Mesendoderm (in vitro differentiated cells): ENCODE results near the gene CDC42EP1. TPM values are rescaled to one million over a fixed set of nuclear protein-coding genes. Genes with fewer than 3 reads are reported as not detected.

Source experiments
- DNase-seq: peaks from one replicate; pipeline ENCODE4 v3.0.0; 2013
- H2AK5ac ChIP-seq: 2 replicates; pipeline ENCODE4 v1.6.1; 2013; ENCODE audit warnings: low read length, inconsistent platforms
- H2BK120ac ChIP-seq: 2 replicates; pipeline ENCODE4 v1.6.1; 2013; ENCODE audit warnings: low read depth, mild to moderate bottlenecking, low read length, moderate library complexity, mixed read lengths
- H2BK15ac ChIP-seq: replicated peaks from 2 replicates; pipeline ENCODE4 v1.6.1; 2013; ENCODE audit warnings: low read depth, mild to moderate bottlenecking, moderate library complexity
- H2BK5ac ChIP-seq: 2 replicates; pipeline ENCODE4 v1.6.1; 2013; ENCODE audit warnings: low read length, inconsistent platforms
- H3K18ac ChIP-seq: 2 replicates; pipeline ENCODE4 v1.6.1; 2013; ENCODE audit warnings: mild to moderate bottlenecking, low read length, mixed read lengths
- H3K23ac ChIP-seq: one replicate; pipeline ENCODE4 v1.6.1; 2013; ENCODE audit warnings: low read length
- H3K27ac ChIP-seq: 2 replicates; pipeline ENCODE4 v1.5.1; 2013; ENCODE audit warnings: low read depth, mild to moderate bottlenecking, inconsistent platforms, low read length, moderate library complexity
- H3K27me3 ChIP-seq: 2 replicates; pipeline ENCODE4 v1.6.1; 2013; ENCODE audit warnings: low read length, control low read depth, mild to moderate bottlenecking, inconsistent platforms; ENCODE audit not compliant: insufficient read depth, poor library complexity
- H3K36me3 ChIP-seq: 2 replicates; pipeline ENCODE4 v1.6.1; 2013; ENCODE audit warnings: low read length, inconsistent platforms; ENCODE audit not compliant: control insufficient read depth, insufficient read depth
- H3K4ac ChIP-seq: one replicate; pipeline ENCODE4 v1.6.1; 2013; ENCODE audit warnings: low read depth, mild to moderate bottlenecking, low read length, moderate library complexity
- H3K4me1 ChIP-seq: 2 replicates; pipeline ENCODE4 v1.6.1; 2013; ENCODE audit warnings: low read depth, low read length, inconsistent platforms; ENCODE audit not compliant: control insufficient read depth
- H3K4me2 ChIP-seq: 2 replicates; pipeline ENCODE4 v1.6.1; 2013; ENCODE audit warnings: low read length
- H3K4me3 ChIP-seq: 2 replicates; pipeline ENCODE4 v1.5.1; 2013; ENCODE audit warnings: mild to moderate bottlenecking, low read length
- H3K56ac ChIP-seq: one replicate; pipeline ENCODE4 v1.6.1; 2013; ENCODE audit warnings: low read length
- H3K79me1 ChIP-seq: 2 replicates; pipeline ENCODE4 v1.6.1; 2013; ENCODE audit warnings: low read length, inconsistent platforms
- H3K79me2 ChIP-seq: 2 replicates; pipeline ENCODE4 v1.6.1; 2013; ENCODE audit warnings: mild to moderate bottlenecking, low read length; ENCODE audit not compliant: control insufficient read depth, insufficient read depth
- H3K9ac ChIP-seq: 2 replicates; pipeline ENCODE4 v1.6.1; 2013; ENCODE audit warnings: low read length, inconsistent platforms
- H4K5ac ChIP-seq: one replicate; pipeline ENCODE4 v1.6.1; 2013; ENCODE audit warnings: low read length
- H4K8ac ChIP-seq: one replicate; pipeline ENCODE4 v1.6.1; 2013; ENCODE audit warnings: low read depth, mild to moderate bottlenecking, control low read depth, low read length, moderate library complexity
- WGBS: extraction: QIAGEN DNeasy Blood & Tissue Kit; methylation state at CpG from one replicate; pipeline ENCODE4 v1.1.7; 2013; ENCODE audit warnings: low lambda C conversion rate, missing lambda C conversion rate; ENCODE audit not compliant: insufficient coverage; ENCODE audit errors: extremely low coverage; 5-methylcytosine and 5-hydroxymethylcytosine counted together
- polyA plus RNA-seq, 2 experiments: library from polyadenylated mRNA; stranded (reverse); fragments of 200-250 nt; gene quantifications; one replicate each; pipeline ENCODE4 v1.2.3, GENCODE V29; 2013

CDC42EP1 gene
- polyA plus RNA-seq (2013, experiment 1 of 2): 70.7 TPM
- 66.2 TPM for polyA plus RNA-seq (2013, experiment 2 of 2)

- WGBS: no CpG with 5 or more reads among the region's 76 CpGs
- Histone ChIP-seq H3K56ac (peak within 1 kb of the TSS; percentile 95), H3K4ac (peak within 1 kb of the TSS; percentile 93), H3K9ac (peak within 1 kb of the TSS; percentile 93), H3K23ac (peak within 1 kb of the TSS; percentile 81), H3K18ac (peak within 1 kb of the TSS; percentile 99), H3K36me3 (peaks cover 6% of the 10 kb centered on the region), H3K27ac (peak within 1 kb of the TSS; percentile 96), H2BK15ac (peak within 1 kb of the TSS; percentile 4), H3K4me2 (peak within 1 kb of the TSS; percentile 88), H3K27me3 (no peaks in the 10 kb centered on the region), H2BK120ac (peak within 1 kb of the TSS; percentile 76), H2AK5ac (no peak within 1 kb of the TSS), H2BK5ac (peak within 1 kb of the TSS; percentile 91), H3K4me3 (peak within 1 kb of the TSS; percentile 79), H4K5ac (no peak within 1 kb of the TSS), H3K79me2 (peaks cover 37% of the 10 kb centered on the region), H3K4me1 (peaks cover 25% of the 10 kb centered on the region), H3K79me1 (peaks cover 19% of the 10 kb centered on the region), H4K8ac (no peak within 1 kb of the TSS)
- peak; percentile 84 for DNase-seq
Measured at GRCh38 chr22:37559901-37560607, at the start of gene CDC42EP1. Gene CDC42EP1 (plus strand): TSS chr22:37560480. CDS start chr22:37566350, 5,870 bp downstream.

GRCh38 chr22:37511395-37512104 is 48.7 kb upstream of the CDC42EP1 start:
- no peak overlapping the region for H3K4me2 ChIP-seq
- no peak overlapping the region for H3K27ac ChIP-seq
- no peak overlapping the region for H2BK120ac ChIP-seq
- no peak overlapping the region for H4K8ac ChIP-seq
- H4K5ac ChIP-seq: no peak overlapping the region
- no peak overlapping the region for H2AK5ac ChIP-seq
- WGBS: no CpG with 5 or more reads among the region's 6 CpGs
- no peaks in the 10 kb centered on the region for H3K27me3 ChIP-seq
- no peaks in the 10 kb centered on the region for H3K79me2 ChIP-seq
- H2BK5ac ChIP-seq: no peak overlapping the region
- H3K4ac ChIP-seq: no peak overlapping the region
- no peaks in the 10 kb centered on the region for H3K36me3 ChIP-seq
- H3K56ac ChIP-seq: no peak overlapping the region
- no peak overlapping the region for H3K9ac ChIP-seq
- H3K4me3 ChIP-seq: no peak overlapping the region
- H2BK15ac ChIP-seq: no peak overlapping the region
- H3K79me1 ChIP-seq: no peaks in the 10 kb centered on the region
- H3K18ac ChIP-seq: no peak overlapping the region
- no peak for DNase-seq
- peaks cover 2% of the 10 kb centered on the region for H3K4me1 ChIP-seq
- H3K23ac ChIP-seq: no peak overlapping the region

- Histone ChIP-seq H3K4ac (no peak overlapping the region), H4K8ac (no peak overlapping the region), H3K18ac (no peak overlapping the region), H3K79me1 (no peaks in the 10 kb centered on the region), H2AK5ac (no peak overlapping the region), H3K27ac (no peak overlapping the region), H3K56ac (no peak overlapping the region), H2BK120ac (no peak overlapping the region), H4K5ac (no peak overlapping the region), H3K4me1 (no peaks in the 10 kb centered on the region), H2BK15ac (no peak overlapping the region), H3K79me2 (no peaks in the 10 kb centered on the region), H3K4me2 (no peak overlapping the region), H3K23ac (no peak overlapping the region), H3K27me3 (peaks cover under 1% of the 10 kb centered on the region), H3K9ac (no peak overlapping the region), H2BK5ac (no peak overlapping the region), H3K4me3 (no peak overlapping the region), H3K36me3 (no peaks in the 10 kb centered on the region)
- whole genome bisulfite sequencing: no CpG with 5 or more reads among the region's 15 CpGs
- no peak for DNase-seq
Measured at GRCh38 chr22:37514526-37515051, 45.7 kb upstream of the CDC42EP1 start.

GRCh38 chr22:37515901-37516300 is 44.4 kb upstream of the CDC42EP1 start:
- no peak for DNase-seq
- H2BK120ac ChIP-seq: no peak overlapping the region
- H4K8ac ChIP-seq: no peak overlapping the region
- no peak overlapping the region for H3K4ac ChIP-seq
- H3K9ac ChIP-seq: no peak overlapping the region
- no peak overlapping the region for H3K23ac ChIP-seq
- no peak overlapping the region for H2BK15ac ChIP-seq
- no peaks in the 10 kb centered on the region for H3K4me1 ChIP-seq
- no peak overlapping the region for H3K27ac ChIP-seq
- H3K27me3 ChIP-seq: peaks cover 2% of the 10 kb centered on the region
- WGBS: no CpG with 5 or more reads among the region's 23 CpGs
- no peak overlapping the region for H3K56ac ChIP-seq
- H4K5ac ChIP-seq: no peak overlapping the region
- H3K79me2 ChIP-seq: no peaks in the 10 kb centered on the region
- H3K4me3 ChIP-seq: no peak overlapping the region
- H3K4me2 ChIP-seq: no peak overlapping the region
- no peak overlapping the region for H2BK5ac ChIP-seq
- H2AK5ac ChIP-seq: no peak overlapping the region
- no peaks in the 10 kb centered on the region for H3K79me1 ChIP-seq
- H3K36me3 ChIP-seq: no peaks in the 10 kb centered on the region
- no peak overlapping the region for H3K18ac ChIP-seq

GRCh38 chr22:37516456-37516855 is 43.8 kb upstream of the CDC42EP1 start:
- no peak for DNase-seq
- Histone ChIP-seq H3K23ac (no peak overlapping the region), H3K4me3 (no peak overlapping the region), H4K8ac (no peak overlapping the region), H3K18ac (no peak overlapping the region), H2BK15ac (no peak overlapping the region), H4K5ac (no peak overlapping the region), H3K36me3 (no peaks in the 10 kb centered on the region), H3K27me3 (peaks cover 2% of the 10 kb centered on the region), H3K4ac (no peak overlapping the region), H3K4me1 (no peaks in the 10 kb centered on the region), H3K56ac (no peak overlapping the region), H3K79me2 (no peaks in the 10 kb centered on the region), H3K27ac (no peak overlapping the region), H2BK5ac (no peak overlapping the region), H2BK120ac (no peak overlapping the region), H3K79me1 (no peaks in the 10 kb centered on the region), H3K9ac (no peak overlapping the region), H2AK5ac (no peak overlapping the region), H3K4me2 (no peak overlapping the region)
- no CpG with 5 or more reads among the region's 1 CpG for WGBS
